Uterus (tissue), 2 donors: Measurements from ENCODE around the gene NAMPT.

Source experiments
- CTCF ChIP-seq, 4 experiments: fragments of 200-600 bp in 2 of 4; fragments of 450-650 bp in 2 of 4; sonication (generic) in 2 of 4; IDR thresholded peaks; one replicate each; pipeline ENCODE4 v1.5.1; 2016 to 2019; ENCODE audit warnings: antibody characterized with exemption in 4 of 4, mild to moderate bottlenecking in 2 of 4, moderate library complexity in 1 of 4
- POLR2A ChIP-seq, 2 donors: fragments of 450-650 bp; IDR thresholded peaks; one replicate each; pipeline ENCODE4 v1.6.1; 2016; ENCODE audit warnings: antibody characterized with exemption in 2 of 2, mild to moderate bottlenecking in 1 of 2, moderate library complexity in 1 of 2

- TF ChIP-seq CTCF (IDR thresholded peaks at IDR 0.05) (no peak), POLR2A (IDR thresholded peaks at IDR 0.05) (no peak)
These were observed 1.9 kb downstream of the NAMPT start for GRCh38 chr7:106282852-106283251.
